ENCODE measurements around the gene LRRC40.
"Not testable (repeated sequence)": the region's sequence is repeated elsewhere in the genome, so short reads cannot be mapped to it uniquely, and the experiment has no call there.

The LRRC40 gene

GRCh38 chr1:70194601-70195000, 10.8 kb downstream of the LRRC40 start:
- in situ Hi-C loops (cut with HindIII; ENCODE audit: low pct_unique_long_range_greater_than_20kb, low sequenced_read_pairs), result no loop called here
- TF ChIP-seq JUND (IDR thresholded peaks at IDR 0.05; ENCODE audit: low read depth), result no peak
- no peak for DNase-seq (ENCODE audit: low read depth in 1 of 2, low spot score in 1 of 2)

DNA sequence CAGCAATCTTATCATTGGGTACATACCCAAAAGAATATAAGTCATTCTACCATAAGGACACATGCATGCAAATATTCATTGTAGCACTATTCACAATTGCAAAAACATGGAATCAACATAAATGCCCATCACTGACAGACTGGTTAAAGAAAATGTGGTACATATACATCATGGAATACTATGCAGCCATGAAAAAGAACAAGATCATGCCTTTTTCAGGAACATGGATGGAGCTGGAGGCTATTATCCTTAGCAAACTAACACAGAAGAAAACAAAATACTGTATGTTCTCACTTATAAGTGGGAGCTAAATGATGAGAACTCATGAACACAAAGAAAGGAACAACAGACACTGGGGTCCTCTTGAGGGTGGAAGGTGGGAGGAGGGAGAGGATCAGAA, 12.9 kb downstream of the LRRC40 start:
- in situ Hi-C loops (cut with HindIII; ENCODE audit: low pct_unique_long_range_greater_than_20kb, low sequenced_read_pairs); DNase-seq (ENCODE audit: low read depth in 1 of 2, low spot score in 1 of 2): not testable (repeated sequence)

DNA sequence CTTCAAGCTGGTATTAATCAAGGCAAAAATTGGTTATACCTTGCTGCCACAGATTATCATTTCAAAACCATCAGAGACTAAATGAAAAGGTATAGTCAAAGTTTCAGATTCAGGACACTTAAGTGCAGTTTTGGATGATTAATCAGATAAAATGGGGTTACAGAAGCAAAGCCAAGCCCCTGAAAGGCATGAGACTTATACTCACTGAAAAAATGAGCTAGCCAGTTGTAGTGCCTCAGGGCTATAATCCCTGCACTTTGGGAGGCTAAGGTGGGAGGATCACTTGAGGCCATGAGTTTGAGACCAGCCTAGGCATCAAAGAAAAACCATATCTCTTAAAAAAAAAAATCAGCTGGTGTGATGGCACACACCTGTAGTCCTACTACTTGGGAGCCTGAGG, 15.2 kb downstream of the LRRC40 start:
- in situ Hi-C loops (cut with HindIII; ENCODE audit: low pct_unique_long_range_greater_than_20kb, low sequenced_read_pairs), result no loop called here
- no peak for TF ChIP-seq JUND (IDR thresholded peaks at IDR 0.05; ENCODE audit: low read depth)
- DNase-seq (ENCODE audit: low read depth in 1 of 2, low spot score in 1 of 2), result no peak

- DNase-seq (ENCODE audit: low read depth in 1 of 2, low spot score in 1 of 2), result no peak
- TF ChIP-seq JUND (IDR thresholded peaks at IDR 0.05; ENCODE audit: low read depth), result no peak
- in situ Hi-C loops (cut with HindIII; ENCODE audit: low pct_unique_long_range_greater_than_20kb, low sequenced_read_pairs), result no loop called here
These were observed 16.9 kb downstream of the LRRC40 start for GRCh38 chr1:70188522-70188921.

DNA sequence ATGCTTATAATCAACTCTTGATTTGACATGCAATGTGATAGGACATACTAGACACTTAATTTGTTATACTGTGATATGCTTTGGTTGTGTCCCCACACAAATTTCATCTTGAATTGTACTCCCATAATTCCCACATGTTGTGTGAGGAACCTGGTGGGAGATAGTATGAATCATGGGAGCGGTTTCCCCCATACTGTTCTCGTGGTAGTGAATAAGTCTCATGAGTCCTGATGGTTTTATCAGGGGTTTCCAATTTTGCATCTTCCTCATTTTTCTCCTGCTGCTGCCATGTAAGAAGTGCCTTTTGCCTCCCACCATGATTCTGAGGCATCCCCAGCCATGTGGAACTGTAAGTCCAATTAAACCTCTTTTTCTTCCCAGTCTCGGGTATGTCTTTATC, 20.2 kb downstream of the LRRC40 start:
- DNase-seq (ENCODE audit: low read depth in 1 of 2, low spot score in 1 of 2); in situ Hi-C loops (cut with HindIII; ENCODE audit: low pct_unique_long_range_greater_than_20kb, low sequenced_read_pairs): not testable (repeated sequence)

GRCh38 chr1:70171512-70171911, 33.9 kb downstream of the LRRC40 start:
- in situ Hi-C loops (cut with HindIII; ENCODE audit: low pct_unique_long_range_greater_than_20kb, low sequenced_read_pairs), result no loop called here
- no peak for DNase-seq (ENCODE audit: low read depth in 1 of 2, low spot score in 1 of 2)
- TF ChIP-seq JUND (IDR thresholded peaks at IDR 0.05; ENCODE audit: low read depth), result no peak

- DNase-seq (ENCODE audit: low read depth in 1 of 2, low spot score in 1 of 2), result no peak
- in situ Hi-C loops (cut with HindIII; ENCODE audit: low pct_unique_long_range_greater_than_20kb, low sequenced_read_pairs), result no loop called here
- no peak for TF ChIP-seq JUND (IDR thresholded peaks at IDR 0.05; ENCODE audit: low read depth)
These were observed 36.1 kb downstream of the LRRC40 start for GRCh38 chr1:70169018-70169839.

- no peak for TF ChIP-seq JUND (IDR thresholded peaks at IDR 0.05; ENCODE audit: low read depth)
- DNase-seq (ENCODE audit: low read depth in 1 of 2, low spot score in 1 of 2), result no peak
- in situ Hi-C loops (cut with HindIII; ENCODE audit: low pct_unique_long_range_greater_than_20kb, low sequenced_read_pairs), result no loop called here
These were observed 37.1 kb downstream of the LRRC40 start for GRCh38 chr1:70168283-70168682.

DNA sequence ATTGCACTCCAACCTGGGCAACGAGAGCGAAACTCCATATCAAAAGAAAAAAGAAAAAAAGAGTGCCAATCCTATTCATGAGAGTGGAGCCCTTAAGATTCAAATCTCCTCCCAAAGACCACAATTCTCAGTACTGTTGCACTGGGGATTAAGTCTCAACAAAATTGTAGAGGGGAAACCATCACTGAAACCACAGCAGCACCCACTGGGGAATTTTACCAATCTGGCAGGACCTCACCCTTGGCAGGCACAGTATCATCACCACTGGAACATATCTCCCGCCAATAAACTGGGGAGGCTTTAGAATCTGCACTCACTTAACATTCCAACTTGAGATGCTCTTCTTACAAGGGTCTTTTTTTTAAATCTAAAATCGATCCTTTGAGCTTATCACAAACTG, 41.0 kb downstream of the LRRC40 start:
- no peak for DNase-seq (ENCODE audit: low read depth in 1 of 2, low spot score in 1 of 2)
- in situ Hi-C loops (cut with HindIII; ENCODE audit: low pct_unique_long_range_greater_than_20kb, low sequenced_read_pairs), result no loop called here
- TF ChIP-seq JUND (IDR thresholded peaks at IDR 0.05; ENCODE audit: low read depth), result no peak

DNA sequence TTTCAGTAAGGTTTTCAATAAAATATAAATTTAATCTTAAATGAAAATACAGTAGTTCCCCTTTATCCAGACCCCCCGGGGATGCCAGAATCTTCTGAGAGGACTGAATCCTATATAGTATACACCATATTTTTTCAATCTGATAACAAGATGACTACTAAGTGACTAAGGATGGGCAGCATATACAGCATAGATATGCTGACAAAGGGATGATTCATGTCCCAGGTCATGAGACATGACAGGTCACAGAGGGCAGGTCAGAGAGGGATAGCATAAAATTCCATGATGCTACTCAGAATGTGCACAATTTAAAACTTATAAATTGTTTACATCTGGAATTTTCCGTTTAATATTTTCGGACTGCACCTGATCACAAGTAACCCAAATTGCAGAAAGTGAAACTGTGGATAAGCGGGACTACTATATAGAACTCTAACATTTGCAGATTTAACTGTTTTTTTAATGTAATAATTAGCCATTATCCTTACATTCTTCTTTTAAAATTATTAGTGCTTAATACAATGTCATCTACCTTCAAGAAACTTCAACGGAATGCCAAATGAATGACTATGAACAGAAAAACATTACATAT, 48.8 kb downstream of the LRRC40 start:
- in situ Hi-C loops (cut with HindIII; ENCODE audit: low pct_unique_long_range_greater_than_20kb, low sequenced_read_pairs), result no loop called here
- no peak for TF ChIP-seq JUND (IDR thresholded peaks at IDR 0.05; ENCODE audit: low read depth)
- no peak for DNase-seq (ENCODE audit: low read depth in 1 of 2, low spot score in 1 of 2)

DNA sequence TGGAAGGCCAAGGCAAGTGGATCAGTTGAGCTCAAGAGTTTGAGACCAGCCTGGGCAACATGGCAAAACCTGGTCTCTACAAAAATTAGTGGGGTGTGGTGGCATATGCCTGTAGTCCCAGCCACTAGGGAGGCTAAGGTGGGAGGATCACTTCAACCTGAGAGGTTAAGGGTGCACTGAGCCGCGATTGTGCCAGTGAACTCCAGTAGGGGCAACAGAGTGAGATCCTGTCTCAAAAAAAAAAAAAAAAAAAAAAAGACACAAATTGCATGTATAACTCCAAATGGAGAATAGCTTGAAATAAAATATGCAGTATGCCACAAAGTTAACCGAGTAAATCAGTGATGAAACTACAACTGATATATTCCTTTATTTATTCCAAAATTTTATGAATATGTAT, 51.6 kb downstream of the LRRC40 start:
- no peak for DNase-seq (ENCODE audit: low read depth in 1 of 2, low spot score in 1 of 2)
- TF ChIP-seq JUND (IDR thresholded peaks at IDR 0.05; ENCODE audit: low read depth), result no peak
- in situ Hi-C loops (cut with HindIII; ENCODE audit: low pct_unique_long_range_greater_than_20kb, low sequenced_read_pairs), result no loop called here

- TF ChIP-seq JUND (IDR thresholded peaks at IDR 0.05; ENCODE audit: low read depth), result no peak
- no peak for DNase-seq (ENCODE audit: low read depth in 1 of 2, low spot score in 1 of 2)
- in situ Hi-C loops (cut with HindIII; ENCODE audit: low pct_unique_long_range_greater_than_20kb, low sequenced_read_pairs), result no loop called here
These were observed 54.9 kb downstream of the LRRC40 start for GRCh38 chr1:70150444-70150843.

DNA sequence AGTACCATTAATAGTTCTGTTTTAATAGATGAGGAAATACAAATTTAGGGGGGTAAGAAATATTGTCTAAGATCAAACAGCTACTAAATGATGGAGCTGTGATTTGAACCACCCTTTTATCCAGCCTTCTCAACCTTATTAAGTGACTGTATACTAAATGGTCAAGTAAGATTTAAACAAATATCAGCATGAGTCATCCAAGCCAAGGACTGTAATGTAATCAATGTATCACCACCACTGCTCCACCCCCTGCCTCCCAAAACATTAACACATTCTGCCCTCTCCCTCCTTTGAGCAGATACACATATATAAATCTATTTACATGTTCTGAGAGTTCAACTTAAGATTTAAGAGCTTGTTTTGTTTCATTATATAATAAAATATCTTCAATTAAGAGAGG, 58.9 kb downstream of the LRRC40 start:
- TF ChIP-seq JUND (IDR thresholded peaks at IDR 0.05; ENCODE audit: low read depth), result no peak
- in situ Hi-C loops (cut with HindIII; ENCODE audit: low pct_unique_long_range_greater_than_20kb, low sequenced_read_pairs), result no loop called here
- no peak for DNase-seq (ENCODE audit: low read depth in 1 of 2, low spot score in 1 of 2)
